Nephron progenitor cell (in vitro differentiated cells): ENCODE measurements around the gene EIF4G1.

Experiments
- DNase-seq: peaks from one replicate; pipeline ENCODE4 v3.0.0; 2021
- H3K27ac Mint-ChIP-seq: 2 replicates; pipeline ENCODE4 v1.8.0; 2021; ENCODE audit warnings: mild to moderate bottlenecking, moderate library complexity, mixed read lengths
- H3K27me3 Mint-ChIP-seq: 2 replicates; pipeline ENCODE4 v1.8.0; 2021; ENCODE audit warnings: mild to moderate bottlenecking, low read depth, mixed read lengths; ENCODE audit not compliant: poor library complexity
- H3K36me3 Mint-ChIP-seq: 2 replicates; pipeline ENCODE4 v1.8.0; 2021; ENCODE audit warnings: low read depth, mixed read lengths
- H3K4me1 Mint-ChIP-seq: 2 replicates; pipeline ENCODE4 v1.8.0; 2021; ENCODE audit warnings: mixed read lengths
- H3K4me3 Mint-ChIP-seq: 2 replicates; pipeline ENCODE4 v1.8.0; 2021; ENCODE audit warnings: mild to moderate bottlenecking, moderate library complexity, mixed read lengths
- H3K9me3 Mint-ChIP-seq: 2 replicates; pipeline ENCODE4 v1.8.0; 2021; ENCODE audit warnings: mild to moderate bottlenecking, moderate library complexity, mixed read lengths
- CTCF ChIP-seq: fragments of 200-600 bp; sonication (generic); IDR thresholded peaks from 2 replicates; pipeline ENCODE4 v1.5.0; 2021; ENCODE audit warnings: antibody characterized with exemption

Gene EIF4G1

GRCh38 chr3:184316792-184317191, 2.4 kb downstream of the EIF4G1 start:
- TF ChIP-seq CTCF, result no peak
- Mint-ChIP-seq H3K27me3 (peaks cover 3% of the 10 kb centered on the region), H3K4me3 (peak overlapping the region; percentile 85), H3K4me1 (peaks cover 29% of the 10 kb centered on the region), H3K36me3 (peaks cover 41% of the 10 kb centered on the region), H3K27ac (peak overlapping the region; percentile 94), H3K9me3 (no peaks in the 10 kb centered on the region)
- no peak for DNase-seq

- H3K4me3 Mint-ChIP-seq, result peak overlapping the region; percentile 85
- TF ChIP-seq CTCF, result no peak
- H3K4me1 Mint-ChIP-seq, result peaks cover 29% of the 10 kb centered on the region
- H3K9me3 Mint-ChIP-seq, result no peaks in the 10 kb centered on the region
- DNase-seq, result no peak
- peaks cover 45% of the 10 kb centered on the region for H3K36me3 Mint-ChIP-seq
- H3K27me3 Mint-ChIP-seq, result peaks cover 3% of the 10 kb centered on the region
- peak overlapping the region; percentile 66 for H3K27ac Mint-ChIP-seq
These were observed 2.8 kb downstream of the EIF4G1 start for GRCh38 chr3:184317201-184317600.

GRCh38 chr3:184320104-184320445, 5.7 kb downstream of the EIF4G1 start:
- Mint-ChIP-seq H3K4me3 (no peak overlapping the region), H3K27ac (no peak overlapping the region), H3K36me3 (peaks cover 73% of the 10 kb centered on the region), H3K9me3 (no peaks in the 10 kb centered on the region), H3K27me3 (no peaks in the 10 kb centered on the region), H3K4me1 (peaks cover 29% of the 10 kb centered on the region)
- no peak for TF ChIP-seq CTCF
- DNase-seq, result no peak

GRCh38 chr3:184321666-184322065, 7.3 kb downstream of the EIF4G1 start:
- H3K4me3 Mint-ChIP-seq, result no peak overlapping the region
- DNase-seq, result no peak
- TF ChIP-seq CTCF, result no peak
- peaks cover 86% of the 10 kb centered on the region for H3K36me3 Mint-ChIP-seq
- H3K9me3 Mint-ChIP-seq, result no peaks in the 10 kb centered on the region
- no peak overlapping the region for H3K27ac Mint-ChIP-seq
- peaks cover 3% of the 10 kb centered on the region for H3K27me3 Mint-ChIP-seq
- peaks cover 19% of the 10 kb centered on the region for H3K4me1 Mint-ChIP-seq

- no peak overlapping the region for H3K4me3 Mint-ChIP-seq
- H3K9me3 Mint-ChIP-seq, result no peaks in the 10 kb centered on the region
- peaks cover 3% of the 10 kb centered on the region for H3K27me3 Mint-ChIP-seq
These were observed 8.5 kb downstream of the EIF4G1 start for GRCh38 chr3:184322731-184323487.

More at GRCh38 chr3:184322731-184323487, 8.5 kb downstream of the EIF4G1 start:
- TF ChIP-seq CTCF, result no peak
- DNase-seq, result no peak
- Mint-ChIP-seq H3K4me1 (peaks cover 7% of the 10 kb centered on the region), H3K36me3 (peaks cover 89% of the 10 kb centered on the region), H3K27ac (no peak overlapping the region)
